ENCODE results near the gene KRT72.

Gene KRT72

GRCh38 chr12:52541709-52542108 lies 59.6 kb downstream of the KRT72 start:
- no peak for DNase-seq (ENCODE audit: low spot score)

DNA sequence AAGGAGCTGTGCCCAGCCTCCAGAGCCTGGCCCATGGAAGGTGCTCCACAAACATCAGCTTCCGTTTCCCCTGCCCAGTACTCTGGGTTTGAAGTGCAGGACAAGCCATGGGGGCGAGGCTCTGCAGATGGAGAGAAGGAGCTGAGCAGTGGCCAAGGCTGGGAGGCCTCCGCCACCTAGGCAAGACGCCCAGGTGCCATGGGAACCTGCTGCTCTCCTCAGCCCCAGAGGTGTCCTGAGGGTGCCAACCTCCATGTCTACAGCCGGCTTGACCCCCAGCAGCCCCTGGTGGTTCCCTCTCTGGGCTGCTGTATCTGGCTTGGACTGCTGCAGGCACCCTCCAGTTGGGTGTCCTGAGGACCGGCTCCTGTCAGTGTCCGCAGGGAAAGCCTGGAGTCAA lies 60.7 kb downstream of the KRT72 start:
- DNase-seq (ENCODE audit: low spot score) = no peak

DNA sequence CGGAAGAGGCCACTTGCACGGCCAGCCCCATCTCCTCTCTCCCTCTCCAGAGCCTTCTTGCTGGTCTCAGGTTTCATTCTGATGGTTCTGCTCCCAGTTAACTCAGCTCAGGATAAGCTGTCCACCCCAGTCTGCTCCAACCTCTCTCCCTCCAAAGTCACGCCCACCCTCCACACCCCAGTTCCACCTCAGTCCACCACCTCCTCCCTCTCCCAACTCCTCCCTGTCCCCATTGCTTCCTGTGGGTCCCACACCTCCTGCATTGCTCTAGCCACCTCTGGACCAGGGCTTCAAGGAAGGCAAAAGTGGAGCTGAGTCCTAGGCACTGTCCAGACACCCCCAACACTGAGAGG lies 61.5 kb downstream of the KRT72 start:
- no peak for DNase-seq (ENCODE audit: low spot score)

- DNase-seq (ENCODE audit: low spot score) = no peak
Measured at GRCh38 chr12:52539083-52539820, 62.0 kb downstream of the KRT72 start.

DNA sequence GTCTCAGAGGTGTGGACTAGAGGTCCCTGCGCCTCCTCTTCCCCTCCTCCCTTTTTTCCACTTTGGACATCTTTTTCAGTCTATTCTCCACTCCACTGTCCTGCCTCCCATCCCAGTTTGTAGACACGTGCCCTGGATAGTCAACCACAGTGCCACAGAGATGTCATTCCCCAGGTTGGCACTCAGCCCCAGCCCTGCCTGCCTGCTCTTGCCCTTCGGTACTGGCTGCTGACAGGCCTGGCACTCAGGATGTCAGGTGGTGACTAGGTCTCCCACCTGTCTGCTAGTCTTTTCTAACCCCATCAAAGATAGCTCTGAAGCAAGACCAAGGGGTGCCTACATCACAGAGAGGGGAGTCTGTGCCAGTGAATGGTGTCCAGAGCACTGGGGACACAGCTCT lies 64.2 kb downstream of the KRT72 start:
- DNase-seq (ENCODE audit: low spot score) = no peak

All from SK-N-DZ (cell line).